Measurements from ENCODE around the gene OR8B3.

DNA sequence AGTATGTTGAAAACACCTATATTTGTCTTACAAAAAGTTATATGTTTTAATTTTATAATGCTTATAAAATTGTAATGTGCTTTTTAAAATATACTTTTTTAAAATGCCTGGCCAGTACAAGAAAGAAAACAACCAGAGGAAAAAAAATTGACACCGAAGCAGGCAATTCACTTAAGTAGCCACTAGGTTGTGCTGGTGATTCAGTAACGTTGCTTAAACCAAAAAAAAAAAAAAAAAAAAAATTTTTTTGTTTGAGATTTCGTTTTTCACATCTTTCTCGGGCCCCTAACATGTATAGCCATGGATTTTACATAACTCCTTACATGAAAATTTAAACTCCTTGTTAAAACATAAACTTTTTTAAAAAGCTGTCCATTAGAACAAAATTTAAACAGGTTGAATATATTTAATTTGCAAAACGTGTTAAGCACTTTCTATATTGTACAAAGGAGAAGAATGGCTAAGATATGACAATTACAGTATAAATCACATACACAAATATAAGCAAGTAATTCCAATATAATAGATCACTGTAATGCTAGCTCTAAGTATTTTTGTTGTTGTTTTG lies 16.6 kb upstream of the OR8B3 start:
- TF ChIP-seq, protein P1, sequence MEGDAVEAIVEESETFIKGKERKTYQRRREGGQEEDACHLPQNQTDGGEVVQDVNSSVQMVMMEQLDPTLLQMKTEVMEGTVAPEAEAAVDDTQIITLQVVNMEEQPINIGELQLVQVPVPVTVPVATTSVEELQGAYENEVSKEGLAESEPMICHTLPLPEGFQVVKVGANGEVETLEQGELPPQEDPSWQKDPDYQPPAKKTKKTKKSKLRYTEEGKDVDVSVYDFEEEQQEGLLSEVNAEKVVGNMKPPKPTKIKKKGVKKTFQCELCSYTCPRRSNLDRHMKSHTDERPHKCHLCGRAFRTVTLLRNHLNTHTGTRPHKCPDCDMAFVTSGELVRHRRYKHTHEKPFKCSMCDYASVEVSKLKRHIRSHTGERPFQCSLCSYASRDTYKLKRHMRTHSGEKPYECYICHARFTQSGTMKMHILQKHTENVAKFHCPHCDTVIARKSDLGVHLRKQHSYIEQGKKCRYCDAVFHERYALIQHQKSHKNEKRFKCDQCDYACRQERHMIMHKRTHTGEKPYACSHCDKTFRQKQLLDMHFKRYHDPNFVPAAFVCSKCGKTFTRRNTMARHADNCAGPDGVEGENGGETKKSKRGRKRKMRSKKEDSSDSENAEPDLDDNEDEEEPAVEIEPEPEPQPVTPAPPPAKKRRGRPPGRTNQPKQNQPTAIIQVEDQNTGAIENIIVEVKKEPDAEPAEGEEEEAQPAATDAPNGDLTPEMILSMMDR (IDR thresholded peaks at IDR 0.05; ENCODE audit: low read depth, low read length, poor library complexity, severe bottlenecking), result no peak
- TF ChIP-seq EZH2phosphoT487 (IDR thresholded peaks at IDR 0.05; ENCODE audit: borderline replicate concordance, low read length), result no peak
